ENCODE measurements around the gene FECH.

DNA sequence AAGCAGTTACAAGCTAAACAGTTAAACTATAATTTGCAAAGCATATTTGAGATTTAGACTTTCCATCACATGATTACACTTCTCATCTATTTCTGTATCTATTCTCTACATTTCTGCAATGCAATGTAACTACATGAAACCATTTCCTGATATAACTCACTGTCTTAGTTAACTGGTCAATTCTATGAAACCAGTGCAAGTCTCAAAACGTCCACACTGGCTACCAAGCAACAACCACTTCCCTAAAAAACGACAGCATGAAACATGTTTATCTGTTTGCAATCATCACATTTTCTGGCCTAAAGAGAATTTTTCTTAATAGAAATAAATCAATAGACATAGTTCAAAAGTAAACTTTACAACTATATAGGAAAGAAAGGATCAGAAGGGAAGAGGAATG lies 17.4 kb downstream of the FECH start:
- TF ChIP-seq SMC3 (IDR thresholded peaks at IDR 0.05): no peak
- no peak for TF ChIP-seq MYC (IDR thresholded peaks at IDR 0.05; ENCODE audit: borderline replicate concordance, low read length)
- no peak for TF ChIP-seq EP300 (IDR thresholded peaks at IDR 0.05)
- TF ChIP-seq, protein P1, sequence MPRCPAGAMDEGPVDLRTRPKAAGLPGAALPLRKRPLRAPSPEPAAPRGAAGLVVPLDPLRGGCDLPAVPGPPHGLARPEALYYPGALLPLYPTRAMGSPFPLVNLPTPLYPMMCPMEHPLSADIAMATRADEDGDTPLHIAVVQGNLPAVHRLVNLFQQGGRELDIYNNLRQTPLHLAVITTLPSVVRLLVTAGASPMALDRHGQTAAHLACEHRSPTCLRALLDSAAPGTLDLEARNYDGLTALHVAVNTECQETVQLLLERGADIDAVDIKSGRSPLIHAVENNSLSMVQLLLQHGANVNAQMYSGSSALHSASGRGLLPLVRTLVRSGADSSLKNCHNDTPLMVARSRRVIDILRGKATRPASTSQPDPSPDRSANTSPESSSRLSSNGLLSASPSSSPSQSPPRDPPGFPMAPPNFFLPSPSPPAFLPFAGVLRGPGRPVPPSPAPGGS (IDR thresholded peaks at IDR 0.05): no peak
- TF ChIP-seq CBX2 (IDR thresholded peaks at IDR 0.05; ENCODE audit: borderline replicate concordance, low read depth): no peak
- TF ChIP-seq, protein P2, sequence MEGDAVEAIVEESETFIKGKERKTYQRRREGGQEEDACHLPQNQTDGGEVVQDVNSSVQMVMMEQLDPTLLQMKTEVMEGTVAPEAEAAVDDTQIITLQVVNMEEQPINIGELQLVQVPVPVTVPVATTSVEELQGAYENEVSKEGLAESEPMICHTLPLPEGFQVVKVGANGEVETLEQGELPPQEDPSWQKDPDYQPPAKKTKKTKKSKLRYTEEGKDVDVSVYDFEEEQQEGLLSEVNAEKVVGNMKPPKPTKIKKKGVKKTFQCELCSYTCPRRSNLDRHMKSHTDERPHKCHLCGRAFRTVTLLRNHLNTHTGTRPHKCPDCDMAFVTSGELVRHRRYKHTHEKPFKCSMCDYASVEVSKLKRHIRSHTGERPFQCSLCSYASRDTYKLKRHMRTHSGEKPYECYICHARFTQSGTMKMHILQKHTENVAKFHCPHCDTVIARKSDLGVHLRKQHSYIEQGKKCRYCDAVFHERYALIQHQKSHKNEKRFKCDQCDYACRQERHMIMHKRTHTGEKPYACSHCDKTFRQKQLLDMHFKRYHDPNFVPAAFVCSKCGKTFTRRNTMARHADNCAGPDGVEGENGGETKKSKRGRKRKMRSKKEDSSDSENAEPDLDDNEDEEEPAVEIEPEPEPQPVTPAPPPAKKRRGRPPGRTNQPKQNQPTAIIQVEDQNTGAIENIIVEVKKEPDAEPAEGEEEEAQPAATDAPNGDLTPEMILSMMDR (IDR thresholded peaks at IDR 0.05): no peak
- TF ChIP-seq, protein P3, sequence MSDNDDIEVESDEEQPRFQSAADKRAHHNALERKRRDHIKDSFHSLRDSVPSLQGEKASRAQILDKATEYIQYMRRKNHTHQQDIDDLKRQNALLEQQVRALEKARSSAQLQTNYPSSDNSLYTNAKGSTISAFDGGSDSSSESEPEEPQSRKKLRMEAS (IDR thresholded peaks at IDR 0.05): no peak

Data from A549 (cell line).